OCI-LY1 (cell line): ENCODE results near the gene PAMR1.

Experiments used
- CTCF ChIP-seq: fragments of 200-600 bp; sonication (generic), shearing (Covaris generic); IDR thresholded peaks from 2 replicates; pipeline ENCODE4 v1.5.1; 2017; ENCODE audit warnings: mild to moderate bottlenecking, antibody characterized with exemption, low read length, moderate library complexity, mixed read lengths
- EZH2 ChIP-seq: fragments of 200-600 bp; sonication (generic), shearing (Covaris generic); IDR thresholded peaks from 2 replicates; pipeline ENCODE4 v1.8.0; 2017; ENCODE audit warnings: borderline replicate concordance, mixed run types, mild to moderate bottlenecking, antibody characterized with exemption, low read length, moderate library complexity, mixed read lengths

GRCh38 chr11:35424157-35424940, 101.1 kb downstream of the PAMR1 start:
- TF ChIP-seq CTCF (no peak), EZH2 (no peak)
